Measurements from ENCODE around the gene LHX3. TPM values are rescaled to one million over a fixed set of nuclear protein-coding genes. Genes with fewer than 3 reads are reported as not detected.

The LHX3 gene
- total RNA-seq, 5 donors from 2014 or later (not counting 1 experiment from before 2014, with no cell fraction given): 0.13 to 0.42 TPM; not detected in 3

GRCh38 chr9:136149337-136149736 lies 55.6 kb downstream of the LHX3 start:
- H3K9me3 Mint-ChIP-seq: no peaks in the 10 kb centered on the region
- H3K4me3 ChIP-seq (ENCODE audit: control insufficient read depth in 1 of 2, extremely low read depth in 1 of 2, low read length in 1 of 2): no peak overlapping the region
- WGBS (ENCODE audit: insufficient coverage): 78% methylated on average over 10 of the region's 12 CpGs
- no peaks in the 10 kb centered on the region for H3K36me3 Mint-ChIP-seq
- DNase-seq (no peak), ATAC-seq (replicated peaks in 1 of 4) (no peak)
- no peaks in the 10 kb centered on the region for H3K4me1 ChIP-seq (ENCODE audit: control insufficient read depth in 1 of 2, extremely low read depth in 1 of 2, insufficient read depth in 2 of 2, low read length in 2 of 2)
- H3K36me3 ChIP-seq (ENCODE audit: control insufficient read depth in 2 of 2, extremely low read depth in 1 of 2, insufficient read depth in 1 of 2, low read length in 1 of 2): no peaks in the 10 kb centered on the region
- no peak overlapping the region for H3K4me3 Mint-ChIP-seq
- CTCF ChIA-PET: no interaction called here
- no peak overlapping the region for H3K27ac ChIP-seq (ENCODE audit: low read length)
- H3K27me3 ChIP-seq (replicated peaks in 1 of 2; ENCODE audit: control insufficient read depth in 2 of 2, extremely low read depth in 1 of 2, insufficient read depth in 2 of 2, low read length in 1 of 2): peaks cover 0 to 49% of the 10 kb centered on the region in 2 experiments
- POLR2A ChIA-PET: interaction anchor here in 1 of 2 donors (0.5 kb wide), 1 partner anchor 439 kb away, joined by 3 read pairs; no protein-coding TSS in a partner anchor
- no peak overlapping the region for H3K27ac Mint-ChIP-seq
- H3K27me3 Mint-ChIP-seq: peaks cover 6 to 20% of the 10 kb centered on the region in 2 donors
- H3K4me1 Mint-ChIP-seq: no peaks in the 10 kb centered on the region
- no peaks in the 10 kb centered on the region for H3K9me3 ChIP-seq

GRCh38 chr9:136148766-136149165 lies 56.2 kb downstream of the LHX3 start:
- POLR2A ChIA-PET: interaction anchor here in 1 of 2 donors (0.6 kb wide), 1 partner anchor 1364 kb away, joined by 4 read pairs; no protein-coding TSS in a partner anchor
- WGBS (ENCODE audit: insufficient coverage): 86% methylated on average over 12 of the region's 14 CpGs
- Histone ChIP-seq H3K27ac (ENCODE audit: low read length) (no peak overlapping the region), H3K27me3 (replicated peaks in 1 of 2; ENCODE audit: control insufficient read depth in 2 of 2, extremely low read depth in 1 of 2, insufficient read depth in 2 of 2, low read length in 1 of 2) (peaks cover 0 to 55% of the 10 kb centered on the region in 2 experiments), H3K36me3 (ENCODE audit: control insufficient read depth in 2 of 2, extremely low read depth in 1 of 2, insufficient read depth in 1 of 2, low read length in 1 of 2) (no peaks in the 10 kb centered on the region), H3K9me3 (no peaks in the 10 kb centered on the region), H3K4me1 (ENCODE audit: control insufficient read depth in 1 of 2, extremely low read depth in 1 of 2, insufficient read depth in 2 of 2, low read length in 2 of 2) (no peaks in the 10 kb centered on the region), H3K4me3 (ENCODE audit: control insufficient read depth in 1 of 2, extremely low read depth in 1 of 2, low read length in 1 of 2) (no peak overlapping the region)
- Mint-ChIP-seq H3K4me1 (no peaks in the 10 kb centered on the region), H3K4me3 (no peak overlapping the region), H3K27ac (no peak overlapping the region), H3K36me3 (no peaks in the 10 kb centered on the region), H3K27me3 (peaks cover 6 to 22% of the 10 kb centered on the region in 2 donors), H3K9me3 (no peaks in the 10 kb centered on the region)
- CTCF ChIA-PET: no interaction called here
- DNase-seq (no peak), ATAC-seq (replicated peaks in 1 of 4) (no peak)

GRCh38 chr9:136147890-136148714 lies 56.8 kb downstream of the LHX3 start:
- H3K9me3 ChIP-seq: no peaks in the 10 kb centered on the region
- no peaks in the 10 kb centered on the region for H3K9me3 Mint-ChIP-seq
- H3K4me1 ChIP-seq (ENCODE audit: control insufficient read depth in 1 of 2, extremely low read depth in 1 of 2, insufficient read depth in 2 of 2, low read length in 2 of 2): no peaks in the 10 kb centered on the region
- POLR2A ChIA-PET: interaction anchor here in 1 of 2 donors (0.6 kb wide), 1 partner anchor 1364 kb away, joined by 4 read pairs; no protein-coding TSS in a partner anchor
- no peak overlapping the region for H3K4me3 ChIP-seq (ENCODE audit: control insufficient read depth in 1 of 2, extremely low read depth in 1 of 2, low read length in 1 of 2)
- DNase-seq (no peak), ATAC-seq (replicated peaks in 1 of 4) (no peak)
- no peaks in the 10 kb centered on the region for H3K4me1 Mint-ChIP-seq
- H3K27ac Mint-ChIP-seq: no peak overlapping the region
- no peak overlapping the region for H3K27ac ChIP-seq (ENCODE audit: low read length)
- no peaks in the 10 kb centered on the region for H3K36me3 Mint-ChIP-seq
- peaks cover 0 to 62% of the 10 kb centered on the region in 2 experiments for H3K27me3 ChIP-seq (replicated peaks in 1 of 2; ENCODE audit: control insufficient read depth in 2 of 2, extremely low read depth in 1 of 2, insufficient read depth in 2 of 2, low read length in 1 of 2)
- 50% methylated on average over 30 of the region's 35 CpGs for WGBS (ENCODE audit: insufficient coverage)
- CTCF ChIA-PET: no interaction called here
- no peaks in the 10 kb centered on the region for H3K36me3 ChIP-seq (ENCODE audit: control insufficient read depth in 2 of 2, extremely low read depth in 1 of 2, insufficient read depth in 1 of 2, low read length in 1 of 2)
- peaks cover 6 to 22% of the 10 kb centered on the region in 2 donors for H3K27me3 Mint-ChIP-seq
- H3K4me3 Mint-ChIP-seq: no peak overlapping the region

- Mint-ChIP-seq H3K27ac (no peak overlapping the region), H3K9me3 (no peaks in the 10 kb centered on the region), H3K4me1 (no peaks in the 10 kb centered on the region), H3K4me3 (no peak overlapping the region), H3K36me3 (no peaks in the 10 kb centered on the region), H3K27me3 (peaks cover 6 to 22% of the 10 kb centered on the region in 2 donors)
- no peaks in the 10 kb centered on the region for H3K4me1 ChIP-seq (ENCODE audit: control insufficient read depth in 1 of 2, extremely low read depth in 1 of 2, insufficient read depth in 2 of 2, low read length in 2 of 2)
- DNase-seq: no peak
- no peak overlapping the region for H3K27ac ChIP-seq (ENCODE audit: low read length)
- CTCF ChIA-PET: no interaction called here
- no peak overlapping the region for H3K4me3 ChIP-seq (ENCODE audit: control insufficient read depth in 1 of 2, extremely low read depth in 1 of 2, low read length in 1 of 2)
- H3K36me3 ChIP-seq (ENCODE audit: control insufficient read depth in 2 of 2, extremely low read depth in 1 of 2, insufficient read depth in 1 of 2, low read length in 1 of 2): no peaks in the 10 kb centered on the region
- no peak for ATAC-seq (replicated peaks in 1 of 4)
- H3K27me3 ChIP-seq (replicated peaks in 1 of 2; ENCODE audit: control insufficient read depth in 2 of 2, extremely low read depth in 1 of 2, insufficient read depth in 2 of 2, low read length in 1 of 2): peaks cover 0 to 66% of the 10 kb centered on the region in 2 experiments
- 80% methylated on average over 21 of the region's 22 CpGs for WGBS (ENCODE audit: insufficient coverage)
- H3K9me3 ChIP-seq: no peaks in the 10 kb centered on the region
- POLR2A ChIA-PET: no interaction called here
Observed at GRCh38 chr9:136147038-136147889, 57.7 kb downstream of the LHX3 start.

Other genes with a start within 250 kb of the LHX3 start
- gene UBAC1, start 243.8 kb downstream of the LHX3 start, total RNA-seq: 10 to 100 TPM; 25.9 to 37.3 (median 33.6) TPM
- gene NACC2, start 109.8 kb downstream of the LHX3 start, total RNA-seq: 10 to 100 TPM in 3 of 5 donors, 1 to 10 TPM in 2; 4.2 to 11.7 (median 11.3) TPM
- gene TMEM250, start 86.3 kb downstream of the LHX3 start, total RNA-seq: 10 to 100 TPM; 21.0 to 77.9 (median 63.0) TPM
- 10 to 100 TPM; 14.1 to 19.4 (median 17.0) TPM for gene QSOX2, start 40.7 kb upstream of the LHX3 start, total RNA-seq
- gene CCDC187, start 99.0 kb upstream of the LHX3 start, total RNA-seq: under 1 TPM in 4 of 5 donors, not detected in 1; 0.07 to 0.20 (median 0.09) TPM
- gene GPSM1, start 122.4 kb upstream of the LHX3 start, total RNA-seq: 10 to 100 TPM in 2 of 5 donors, 1 to 10 TPM in 3; 8.6 to 11.5 (median 9.7) TPM
- 10 to 100 TPM; 20.4 to 46.8 (median 36.3) TPM for gene DNLZ, start 158.6 kb upstream of the LHX3 start, total RNA-seq
- gene CARD9, start 168.5 kb upstream of the LHX3 start, total RNA-seq: 1 to 10 TPM in 1 of 5 donors, under 1 TPM in 4; 0.43 to 1.4 (median 0.76) TPM
- 10 to 100 TPM; 10.5 to 15.7 (median 13.3) TPM for gene SNAPC4, start 195.0 kb upstream of the LHX3 start, total RNA-seq
- 100 to 1,000 TPM in 1 of 5 donors, 10 to 100 TPM in 4; 57.7 to 103 (median 95.6) TPM for gene ENTR1, start 205.5 kb upstream of the LHX3 start, total RNA-seq
- 10 to 100 TPM; 55.8 to 81.9 (median 65.7) TPM for gene PMPCA, start 205.5 kb upstream of the LHX3 start, total RNA-seq
- gene INPP5E, start 234.7 kb upstream of the LHX3 start, total RNA-seq: 10 to 100 TPM; 16.5 to 35.5 (median 31.8) TPM

Data from T-cell (primary cell).